ENCODE data around the gene TULP1.
"Not testable (repeated sequence)": the region's sequence is repeated elsewhere in the genome, so short reads cannot be mapped to it uniquely, and the experiment has no call there.

The TULP1 gene

DNA sequence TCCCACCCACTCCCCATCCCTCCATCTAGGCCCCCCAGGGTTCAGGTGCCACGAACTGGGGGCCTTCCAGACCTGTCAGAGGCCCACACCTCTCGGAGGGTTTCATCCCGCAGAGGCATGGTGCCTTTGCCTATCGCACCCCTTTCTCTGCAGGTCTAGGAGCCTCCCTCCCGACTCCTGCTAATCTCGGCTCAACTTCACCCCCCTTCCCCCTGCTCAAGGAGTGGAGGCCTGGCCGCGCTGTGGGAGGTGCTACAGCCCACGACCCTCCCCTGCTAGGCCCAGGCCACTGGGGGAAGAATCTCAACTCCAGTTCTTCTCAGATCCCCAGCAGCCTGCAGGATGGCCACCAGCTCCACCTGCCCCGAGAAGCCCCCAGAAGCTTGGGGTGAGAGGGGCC is at the start of gene TULP1:
TSS of gene TULP1 (minus strand) at position 157 of the 400 bp plus-strand sequence. CDS start at position 119, 38 bp downstream.
- no peak for DNase-seq (ENCODE audit: low spot score)

DNA sequence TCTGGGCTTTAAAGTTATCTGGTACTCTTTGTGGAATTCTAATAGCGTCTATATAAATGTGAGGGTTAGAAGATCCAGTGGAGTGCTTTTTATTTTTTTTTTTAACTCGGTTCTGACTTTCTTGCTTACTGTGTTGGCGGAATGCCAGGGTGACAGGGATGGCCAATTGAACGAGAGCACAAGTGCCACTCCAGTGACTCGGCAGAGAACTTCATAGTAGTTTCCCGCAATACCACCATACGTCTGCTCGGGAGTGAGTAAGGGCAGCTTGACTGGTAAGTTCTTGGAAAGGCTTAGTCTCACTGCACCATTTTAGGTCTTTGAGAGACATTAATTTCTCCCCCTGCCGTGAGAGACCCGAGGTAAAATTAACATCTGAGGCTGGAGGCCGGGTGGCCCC is 49.4 kb upstream of the TULP1 start:
- peak; percentile 72 for DNase-seq (ENCODE audit: low spot score)

DNA sequence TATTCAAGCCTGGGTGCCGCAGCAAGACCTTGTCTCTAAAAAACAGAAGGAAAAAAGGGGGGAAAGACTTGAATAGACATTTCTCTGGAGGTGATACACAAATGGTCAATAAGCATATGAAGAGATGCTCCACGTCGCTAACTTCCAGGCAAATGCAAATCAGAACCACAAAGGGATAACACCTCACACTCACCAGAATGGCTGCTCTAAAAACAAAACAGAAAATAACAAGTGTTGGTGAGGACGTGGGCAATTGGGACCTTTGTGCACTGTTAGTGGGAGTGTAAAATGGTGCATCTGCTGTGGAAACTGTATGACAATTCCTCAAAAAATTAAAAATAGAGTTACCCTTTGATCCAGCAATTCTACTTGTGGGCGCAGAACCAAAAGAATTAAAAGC is 48.4 kb upstream of the TULP1 start:
- DNase-seq (ENCODE audit: low spot score) = no peak

GRCh38 chr6:35558571-35558970 is 45.9 kb upstream of the TULP1 start:
- peak; percentile 4 for DNase-seq (ENCODE audit: low spot score)

- no peak for DNase-seq (ENCODE audit: low spot score)
These were observed 44.5 kb upstream of the TULP1 start for GRCh38 chr6:35557239-35557638.

DNA sequence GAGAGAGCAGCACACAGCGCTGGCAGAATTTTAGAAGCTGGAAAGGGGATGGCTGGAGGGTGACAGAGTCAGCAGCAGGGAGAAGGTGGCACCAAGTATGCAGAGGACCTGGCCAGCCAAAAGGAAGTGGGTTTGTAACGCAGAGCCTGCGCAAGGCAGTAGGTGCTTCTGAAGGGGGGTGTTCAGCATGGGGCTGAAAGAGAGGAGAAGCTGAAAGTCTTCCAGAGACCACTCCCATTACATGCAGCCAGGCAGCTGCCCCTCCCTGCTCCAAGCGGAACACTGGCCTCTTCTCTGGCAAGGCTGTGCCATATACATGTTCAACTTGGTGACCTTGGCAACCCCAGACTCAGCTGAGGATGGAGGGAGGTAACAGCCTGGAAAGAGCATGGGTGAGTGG is 42.1 kb upstream of the TULP1 start:
- no peak for DNase-seq (ENCODE audit: low spot score)

DNA sequence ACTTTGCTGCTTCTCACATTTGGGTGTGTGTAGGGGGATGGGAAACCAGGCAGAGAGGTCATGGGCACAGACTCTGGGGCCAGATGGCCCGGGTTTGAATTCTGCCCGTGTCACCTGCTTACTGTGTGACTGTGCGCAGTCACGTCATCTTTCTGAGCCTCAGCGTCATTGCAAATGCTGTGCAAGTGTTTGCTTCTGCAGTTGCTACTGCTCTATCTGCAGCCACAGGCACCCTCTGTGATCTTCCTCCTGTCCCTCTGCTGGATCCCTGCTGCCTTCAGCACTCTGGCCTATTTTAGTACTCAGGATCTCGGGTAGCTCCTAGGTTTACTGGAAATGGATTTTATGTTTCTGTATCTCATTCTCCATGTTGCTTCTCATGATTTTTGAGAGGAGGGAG is 40.6 kb upstream of the TULP1 start:
- DNase-seq (ENCODE audit: low spot score) = no peak

DNA sequence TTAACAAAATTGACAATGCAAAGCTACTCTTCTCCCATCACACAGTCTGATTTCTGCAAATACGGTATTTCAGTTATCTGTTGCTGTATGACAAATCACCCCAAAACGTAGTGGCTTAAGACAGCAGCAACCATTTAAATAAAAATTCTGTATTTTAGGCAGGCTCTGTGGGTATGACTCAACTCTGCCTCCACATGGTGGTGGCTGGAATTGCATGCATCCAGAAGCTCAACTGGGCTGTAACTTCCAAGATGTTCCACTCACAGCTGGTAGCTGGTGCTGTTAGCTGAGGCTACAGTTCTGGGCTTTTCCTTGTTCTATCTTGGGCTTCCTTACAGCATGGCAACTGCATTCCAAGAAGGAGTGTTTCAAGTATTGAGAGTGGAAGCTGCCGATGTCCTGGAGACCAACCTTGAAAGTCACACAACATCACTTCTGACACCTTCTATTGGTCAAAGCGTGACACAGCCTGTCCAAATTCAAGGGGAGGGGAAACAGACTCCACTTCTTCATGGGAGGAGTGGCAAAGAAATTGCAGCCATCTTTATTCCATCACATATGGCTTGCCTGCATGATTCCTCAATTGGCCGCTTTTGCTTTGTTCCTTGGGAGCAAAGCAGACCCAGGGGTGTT is 39.7 kb upstream of the TULP1 start:
- peak; percentile 32 for DNase-seq (ENCODE audit: low spot score)

- no peak for DNase-seq (ENCODE audit: low spot score)
These were observed 37.7 kb upstream of the TULP1 start for GRCh38 chr6:35550437-35550836.

DNA sequence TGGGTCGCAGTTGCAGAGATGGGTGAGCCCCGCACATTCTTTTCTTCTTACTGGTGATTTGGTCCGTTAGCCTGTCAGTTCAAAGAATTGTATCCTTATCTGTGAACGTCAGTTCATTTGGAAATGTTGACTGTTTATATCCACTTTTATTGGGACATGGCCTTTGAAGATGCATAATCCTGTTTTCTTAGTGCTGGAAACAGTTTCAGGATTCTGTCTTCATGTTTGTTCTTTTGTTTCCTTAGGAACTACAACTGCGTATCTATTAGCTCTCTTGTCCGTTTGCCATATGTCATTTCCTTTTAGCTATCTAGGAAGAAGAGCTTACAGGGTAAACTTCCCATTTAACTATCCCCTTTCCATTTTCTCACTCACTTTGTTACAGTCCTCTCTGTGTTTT is 35.0 kb upstream of the TULP1 start:
- DNase-seq (ENCODE audit: low spot score) = no peak

- DNase-seq (ENCODE audit: low spot score) = no peak
These were observed 32.2 kb upstream of the TULP1 start for GRCh38 chr6:35544769-35545361.

DNA sequence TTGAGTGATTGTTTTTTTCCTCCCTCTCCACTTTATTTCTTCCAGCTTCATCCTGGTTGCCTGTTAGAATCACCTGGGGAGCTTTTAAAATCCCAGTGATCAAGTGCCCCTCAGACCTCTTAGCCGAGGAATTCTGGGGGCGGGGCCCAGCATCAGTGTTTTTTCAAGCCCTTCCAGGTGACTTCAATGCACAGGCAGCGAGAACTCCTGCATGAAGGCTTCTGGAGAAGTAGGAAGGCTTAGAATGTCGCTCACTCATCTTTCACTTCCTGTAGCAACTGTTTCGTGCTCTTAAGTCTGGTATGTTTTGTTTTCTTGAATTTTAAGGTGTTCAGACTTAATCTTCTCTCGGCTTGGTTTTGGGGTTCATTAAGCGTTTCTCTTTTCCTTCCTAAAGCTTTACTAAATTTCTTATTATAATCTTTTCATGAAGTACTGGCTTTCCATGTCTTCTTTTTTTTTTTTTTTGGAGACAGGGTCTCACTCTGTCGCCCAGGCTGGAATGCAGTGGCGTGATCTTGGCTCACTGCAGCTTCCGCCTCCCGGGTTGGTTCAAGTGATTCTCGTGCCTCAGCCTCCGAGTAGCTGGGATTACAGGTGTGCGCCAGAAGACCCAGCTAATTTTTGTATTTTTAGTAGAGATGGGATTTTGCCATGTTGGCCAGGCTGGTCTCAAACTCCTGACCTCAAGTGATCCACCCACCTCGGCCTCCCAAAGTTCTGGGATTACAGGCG is 30.9 kb upstream of the TULP1 start:
- peak; percentile 17 for DNase-seq (ENCODE audit: low spot score)

DNA sequence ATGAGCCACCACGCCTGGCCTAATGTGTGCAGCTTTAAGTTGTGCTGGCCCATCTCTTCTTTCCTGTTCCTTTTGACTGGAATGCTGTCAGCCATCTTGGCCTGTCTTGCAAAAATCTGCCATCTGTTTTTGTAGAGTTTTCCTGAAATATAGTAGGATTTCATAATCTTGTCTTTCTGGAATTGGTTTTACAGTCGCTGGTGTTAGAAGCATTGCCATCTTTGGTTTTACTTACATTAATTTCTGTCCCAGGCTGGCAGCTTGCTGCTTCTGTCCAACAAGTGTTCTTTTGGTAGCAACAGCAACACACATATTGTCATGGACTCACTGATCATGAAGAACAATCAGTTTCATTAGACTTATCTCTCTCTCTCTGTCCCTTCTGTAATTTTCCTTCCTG is 29.1 kb upstream of the TULP1 start:
- no peak for DNase-seq (ENCODE audit: low spot score)

DNA sequence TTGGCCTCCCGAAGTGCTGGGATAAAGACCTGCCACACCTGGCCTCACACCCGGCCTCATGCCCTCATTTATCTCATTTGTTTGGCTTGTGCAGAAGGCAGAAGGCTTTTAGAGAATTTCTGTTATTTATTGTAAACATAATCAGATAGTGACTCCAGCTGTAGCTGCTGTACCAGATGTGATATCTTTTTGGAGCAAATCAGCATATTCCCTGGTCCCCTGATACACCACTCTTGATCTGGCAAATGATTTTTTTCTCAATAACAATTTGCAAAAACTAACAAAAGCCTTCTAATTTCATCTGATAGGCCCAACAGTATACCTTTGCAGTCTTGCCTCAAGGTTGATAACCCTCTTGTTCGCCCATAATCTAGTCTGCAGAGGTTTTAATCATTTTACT is 26.5 kb upstream of the TULP1 start:
- no peak for DNase-seq (ENCODE audit: low spot score)

GRCh38 chr6:35535847-35536246 is 23.2 kb upstream of the TULP1 start:
- DNase-seq (ENCODE audit: low spot score) = not testable (repeated sequence)

DNA sequence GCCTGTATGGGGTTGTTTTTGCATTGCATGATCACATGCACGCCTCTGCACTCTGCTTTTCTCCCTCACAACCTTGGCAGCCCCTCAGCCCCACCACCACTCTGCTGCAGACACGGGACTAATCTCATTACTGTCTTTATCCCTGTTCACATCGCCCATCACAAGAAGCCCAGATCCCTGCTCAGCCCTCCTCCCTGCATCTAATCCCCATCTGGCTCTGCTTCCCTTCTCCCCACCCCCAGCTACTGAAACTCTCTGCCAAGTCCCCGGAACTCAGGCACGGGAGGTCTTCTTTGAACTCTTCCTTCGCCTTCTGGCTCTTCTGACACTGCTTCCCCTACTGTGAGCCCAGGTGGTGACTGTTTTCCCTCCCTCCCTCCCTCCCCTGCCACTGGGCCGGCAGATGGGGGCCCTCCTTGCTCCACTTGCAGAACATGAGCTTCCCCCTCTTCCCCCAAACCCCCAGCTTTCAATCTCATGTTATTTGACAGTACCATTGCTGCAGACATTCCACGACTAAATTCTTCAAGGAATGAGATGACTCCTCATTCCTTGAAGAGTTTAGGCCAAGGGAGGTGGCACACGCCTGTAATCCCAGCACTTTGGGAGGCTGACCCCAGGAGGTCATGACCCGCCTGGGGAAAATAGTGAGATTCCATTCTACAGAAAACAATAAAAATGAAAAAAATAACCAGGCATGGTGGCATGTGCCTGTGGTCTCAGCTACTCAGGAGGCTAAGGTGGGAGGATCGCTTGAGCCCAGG is 21.9 kb upstream of the TULP1 start:
- no peak for DNase-seq (ENCODE audit: low spot score)

GRCh38 chr6:35533981-35534380 is 21.3 kb upstream of the TULP1 start:
- no peak for DNase-seq (ENCODE audit: low spot score)

DNA sequence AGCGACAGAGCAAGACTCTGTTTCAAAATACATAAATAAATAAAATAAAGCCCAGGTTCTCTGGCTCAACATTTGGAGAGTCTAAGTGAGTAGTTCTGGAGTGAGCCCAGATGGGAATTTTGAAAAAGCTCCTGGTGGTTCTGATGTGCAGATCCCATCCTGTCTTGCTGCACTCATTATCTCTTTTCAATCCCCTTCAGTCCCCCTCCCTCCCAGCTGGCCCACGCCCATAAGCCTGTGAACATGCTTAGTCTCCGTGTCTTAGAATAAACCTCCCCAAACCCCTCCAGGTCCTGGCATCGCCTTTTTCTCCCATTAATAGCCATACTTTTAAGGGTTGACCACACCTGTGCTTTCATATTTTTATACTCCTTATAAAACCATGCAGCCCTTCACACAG is 19.4 kb upstream of the TULP1 start:
- DNase-seq (ENCODE audit: low spot score) = no peak

DNA sequence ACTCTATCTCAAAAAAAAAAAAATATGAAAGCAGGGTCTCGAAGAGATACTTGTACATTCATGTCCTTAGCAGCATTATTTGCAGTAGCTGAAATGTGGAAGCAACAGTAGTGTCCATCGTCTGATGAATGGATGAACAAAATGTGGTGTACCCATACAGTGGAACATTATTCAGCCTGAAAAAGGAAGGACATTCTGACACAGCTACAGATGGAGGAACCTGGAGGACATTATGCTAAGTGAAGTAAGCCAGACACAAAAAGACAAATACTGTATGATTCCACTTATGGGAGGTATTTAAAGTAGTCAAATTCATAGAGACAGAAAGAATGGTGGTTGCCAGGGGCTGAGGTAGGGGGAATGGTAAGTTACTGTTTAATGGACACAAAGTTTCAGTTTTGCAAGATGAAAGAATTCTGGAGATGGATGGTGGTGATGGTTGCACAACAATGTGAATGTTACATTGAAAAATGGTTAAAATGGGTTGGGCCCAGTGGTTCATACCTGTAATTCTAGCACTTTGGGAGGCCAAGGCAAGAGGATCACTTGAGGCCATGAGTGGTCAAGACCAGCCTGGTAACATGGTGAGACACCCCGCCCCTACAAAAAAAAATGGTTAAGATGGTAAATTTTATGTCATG is 11.8 kb upstream of the TULP1 start:
- DNase-seq (ENCODE audit: low spot score) = no peak

DNA sequence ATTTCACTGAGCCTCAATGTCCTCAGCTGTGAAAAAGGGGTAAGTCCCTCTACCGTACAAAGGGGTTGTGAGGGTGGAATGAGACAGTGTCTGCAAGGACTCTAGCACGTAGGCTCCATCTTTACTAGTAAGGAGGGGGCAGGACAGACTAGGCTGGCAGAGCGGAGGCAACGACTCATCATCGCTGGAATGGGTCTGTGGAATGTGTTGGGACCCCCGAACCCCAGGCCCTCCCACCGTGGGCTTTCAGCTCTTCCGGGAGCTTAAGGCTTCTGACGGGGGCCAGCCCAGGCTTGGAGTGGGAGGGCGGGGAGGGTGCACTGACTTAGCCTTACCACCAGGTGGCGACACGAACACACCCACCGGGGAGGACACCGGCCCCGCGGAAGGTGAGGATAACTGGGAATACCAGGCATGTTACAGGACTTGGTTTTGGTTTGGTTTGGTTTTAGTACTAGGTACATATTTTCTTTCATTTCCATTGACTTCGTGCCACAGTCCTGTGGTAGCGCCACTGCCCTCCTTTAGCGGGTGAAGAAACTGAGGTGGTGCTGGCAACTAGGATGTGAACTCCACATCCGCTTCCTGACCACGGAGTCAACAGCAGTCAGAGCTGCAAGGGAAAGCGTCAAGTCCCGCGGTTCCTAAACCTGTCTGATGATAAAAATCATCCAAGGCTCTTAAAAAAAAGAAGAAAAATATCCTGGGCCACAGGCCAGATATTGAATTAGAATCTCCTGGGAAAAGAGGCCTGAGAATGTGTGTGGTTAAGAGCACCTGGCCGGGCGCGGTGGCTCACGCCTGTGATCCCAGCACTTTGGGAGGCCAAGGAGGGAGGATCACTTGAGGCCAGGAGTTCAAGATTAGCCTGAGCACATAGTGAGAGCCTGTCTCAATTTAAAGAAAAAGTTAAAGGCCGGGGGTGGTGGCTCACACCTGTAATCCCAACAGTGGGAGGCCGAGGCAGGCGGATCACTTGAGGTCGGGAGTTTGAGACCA is 10.3 kb upstream of the TULP1 start:
- peak; percentile 63 for DNase-seq (ENCODE audit: low spot score)

GRCh38 chr6:35522151-35522550 is 9.5 kb upstream of the TULP1 start:
- DNase-seq (ENCODE audit: low spot score) = no peak

All from kidney tubule cell (primary cell).